ENCODE results near the gene SLC43A1.

Gene SLC43A1

GRCh38 chr11:57480409-57481137 lies 34.9 kb downstream of the SLC43A1 start:
- DNase-seq = peak in 15 of 51 donors; percentile 4 to 45 (median 18)

- DNase-seq = no peak
Measured at GRCh38 chr11:57479911-57480310, 35.6 kb downstream of the SLC43A1 start.

GRCh38 chr11:57479021-57479663 lies 36.4 kb downstream of the SLC43A1 start:
- DNase-seq = no peak

GRCh38 chr11:57477507-57478189 lies 37.9 kb downstream of the SLC43A1 start:
- DNase-seq = no peak

GRCh38 chr11:57476757-57477506 lies 38.6 kb downstream of the SLC43A1 start:
- DNase-seq = peak in 1 of 51 donors; percentile 21

- DNase-seq = peak in 3 of 51 donors; percentile 13 to 29 (median 25)
Measured at GRCh38 chr11:57476047-57476756, 39.3 kb downstream of the SLC43A1 start.

- no peak for DNase-seq
Measured at GRCh38 chr11:57475671-57476046, 39.8 kb downstream of the SLC43A1 start.

- no peak for DNase-seq
Measured at GRCh38 chr11:57475191-57475590, 40.3 kb downstream of the SLC43A1 start.

GRCh38 chr11:57474803-57475115 lies 40.7 kb downstream of the SLC43A1 start:
- no peak for DNase-seq

GRCh38 chr11:57474017-57474802 lies 41.3 kb downstream of the SLC43A1 start:
- DNase-seq = peak in 1 of 51 donors; percentile 45

- DNase-seq = no peak
Measured at GRCh38 chr11:57473285-57473841, 42.1 kb downstream of the SLC43A1 start.

GRCh38 chr11:57471496-57471895 lies 44.0 kb downstream of the SLC43A1 start:
- no peak for DNase-seq

- DNase-seq = no peak
Measured at GRCh38 chr11:57469268-57469667, 46.2 kb downstream of the SLC43A1 start.

- peak in 1 of 51 donors; percentile 26 for DNase-seq
Measured at GRCh38 chr11:57468276-57468675, 47.2 kb downstream of the SLC43A1 start.

GRCh38 chr11:57467508-57468157 lies 47.9 kb downstream of the SLC43A1 start:
- no peak for DNase-seq

GRCh38 chr11:57466680-57467079 lies 48.8 kb downstream of the SLC43A1 start:
- DNase-seq = no peak

GRCh38 chr11:57464539-57465181 lies 50.8 kb downstream of the SLC43A1 start:
- peak in 1 of 51 donors; percentile 66 for DNase-seq

- peak in 1 of 51 donors; percentile 17 for DNase-seq
Measured at GRCh38 chr11:57463671-57464538, 51.6 kb downstream of the SLC43A1 start.
